ENCODE results near the gene PPFIA2. TPM values are rescaled to one million over a fixed set of nuclear protein-coding genes. Genes with fewer than 3 reads are reported as not detected.

Gene PPFIA2
- polyA plus RNA-seq, 1 donor from 2014 or later: 65.3 TPM

DNA sequence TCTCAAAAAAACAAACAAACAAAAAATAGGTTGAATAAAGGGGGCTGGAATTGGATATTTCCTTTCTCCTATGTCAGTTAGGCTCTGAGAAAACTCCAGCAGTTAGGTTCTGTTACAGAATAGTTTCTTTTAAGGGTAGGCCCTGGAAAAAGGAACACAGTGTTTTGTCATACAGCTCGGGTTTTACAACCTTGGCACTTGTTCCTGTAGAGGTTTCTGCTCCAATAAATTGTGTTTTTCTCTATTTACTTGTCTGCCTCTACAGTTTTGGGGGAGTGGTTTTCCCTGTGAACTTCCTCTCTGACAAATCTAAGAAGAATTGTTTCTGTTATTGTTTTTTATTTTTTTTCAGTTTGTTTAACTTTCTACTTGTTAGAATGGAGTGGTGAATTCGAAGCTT is 513.7 kb downstream of the PPFIA2 start:
- Histone ChIP-seq H3K9me2 (ENCODE audit: insufficient read depth, low read length) (no peaks in the 10 kb centered on the region), H3F3A (ENCODE audit: insufficient read depth, low read length, poor library complexity, severe bottlenecking) (no peaks in the 10 kb centered on the region), H3K27ac (ENCODE audit: low read length) (no peak overlapping the region), H4K20me1 (ENCODE audit: insufficient read depth) (no peaks in the 10 kb centered on the region), H2AFZ (ENCODE audit: low read depth, low read length) (no peak overlapping the region), H3K9me3 (ENCODE audit: low read length) (no peaks in the 10 kb centered on the region), H3K36me3 (ENCODE audit: insufficient read depth, low read length) (no peaks in the 10 kb centered on the region), H3K79me2 (replicated peaks; ENCODE audit: insufficient read depth, low read length) (no peaks in the 10 kb centered on the region), H3K4me2 (ENCODE audit: low read length) (no peak overlapping the region), H3K27me3 (ENCODE audit: insufficient read depth, low read depth, low read length) (no peaks in the 10 kb centered on the region), H3K9ac (ENCODE audit: low read length) (no peak overlapping the region), H3K4me3 (ENCODE audit: low read length) (no peak overlapping the region)
- no peak for TF ChIP-seq SMC3 (conservative IDR thresholded peaks at IDR 0.05; ENCODE audit: poor library complexity)
- TF ChIP-seq TAF1 (IDR thresholded peaks at IDR 0.05; ENCODE audit: low read depth): no peak
- no peak for TF ChIP-seq RAD21 (conservative IDR thresholded peaks at IDR 0.05)
- no peak for TF ChIP-seq MXI1 (conservative IDR thresholded peaks at IDR 0.05; ENCODE audit: poor library complexity, severe bottlenecking)
- TF ChIP-seq EP300 (conservative IDR thresholded peaks at IDR 0.05; ENCODE audit: poor library complexity, severe bottlenecking): no peak
- TF ChIP-seq, protein P1, sequence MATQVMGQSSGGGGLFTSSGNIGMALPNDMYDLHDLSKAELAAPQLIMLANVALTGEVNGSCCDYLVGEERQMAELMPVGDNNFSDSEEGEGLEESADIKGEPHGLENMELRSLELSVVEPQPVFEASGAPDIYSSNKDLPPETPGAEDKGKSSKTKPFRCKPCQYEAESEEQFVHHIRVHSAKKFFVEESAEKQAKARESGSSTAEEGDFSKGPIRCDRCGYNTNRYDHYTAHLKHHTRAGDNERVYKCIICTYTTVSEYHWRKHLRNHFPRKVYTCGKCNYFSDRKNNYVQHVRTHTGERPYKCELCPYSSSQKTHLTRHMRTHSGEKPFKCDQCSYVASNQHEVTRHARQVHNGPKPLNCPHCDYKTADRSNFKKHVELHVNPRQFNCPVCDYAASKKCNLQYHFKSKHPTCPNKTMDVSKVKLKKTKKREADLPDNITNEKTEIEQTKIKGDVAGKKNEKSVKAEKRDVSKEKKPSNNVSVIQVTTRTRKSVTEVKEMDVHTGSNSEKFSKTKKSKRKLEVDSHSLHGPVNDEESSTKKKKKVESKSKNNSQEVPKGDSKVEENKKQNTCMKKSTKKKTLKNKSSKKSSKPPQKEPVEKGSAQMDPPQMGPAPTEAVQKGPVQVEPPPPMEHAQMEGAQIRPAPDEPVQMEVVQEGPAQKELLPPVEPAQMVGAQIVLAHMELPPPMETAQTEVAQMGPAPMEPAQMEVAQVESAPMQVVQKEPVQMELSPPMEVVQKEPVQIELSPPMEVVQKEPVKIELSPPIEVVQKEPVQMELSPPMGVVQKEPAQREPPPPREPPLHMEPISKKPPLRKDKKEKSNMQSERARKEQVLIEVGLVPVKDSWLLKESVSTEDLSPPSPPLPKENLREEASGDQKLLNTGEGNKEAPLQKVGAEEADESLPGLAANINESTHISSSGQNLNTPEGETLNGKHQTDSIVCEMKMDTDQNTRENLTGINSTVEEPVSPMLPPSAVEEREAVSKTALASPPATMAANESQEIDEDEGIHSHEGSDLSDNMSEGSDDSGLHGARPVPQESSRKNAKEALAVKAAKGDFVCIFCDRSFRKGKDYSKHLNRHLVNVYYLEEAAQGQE (IDR thresholded peaks at IDR 0.05; ENCODE audit: borderline replicate concordance): no peak
- TF ChIP-seq, protein P2, sequence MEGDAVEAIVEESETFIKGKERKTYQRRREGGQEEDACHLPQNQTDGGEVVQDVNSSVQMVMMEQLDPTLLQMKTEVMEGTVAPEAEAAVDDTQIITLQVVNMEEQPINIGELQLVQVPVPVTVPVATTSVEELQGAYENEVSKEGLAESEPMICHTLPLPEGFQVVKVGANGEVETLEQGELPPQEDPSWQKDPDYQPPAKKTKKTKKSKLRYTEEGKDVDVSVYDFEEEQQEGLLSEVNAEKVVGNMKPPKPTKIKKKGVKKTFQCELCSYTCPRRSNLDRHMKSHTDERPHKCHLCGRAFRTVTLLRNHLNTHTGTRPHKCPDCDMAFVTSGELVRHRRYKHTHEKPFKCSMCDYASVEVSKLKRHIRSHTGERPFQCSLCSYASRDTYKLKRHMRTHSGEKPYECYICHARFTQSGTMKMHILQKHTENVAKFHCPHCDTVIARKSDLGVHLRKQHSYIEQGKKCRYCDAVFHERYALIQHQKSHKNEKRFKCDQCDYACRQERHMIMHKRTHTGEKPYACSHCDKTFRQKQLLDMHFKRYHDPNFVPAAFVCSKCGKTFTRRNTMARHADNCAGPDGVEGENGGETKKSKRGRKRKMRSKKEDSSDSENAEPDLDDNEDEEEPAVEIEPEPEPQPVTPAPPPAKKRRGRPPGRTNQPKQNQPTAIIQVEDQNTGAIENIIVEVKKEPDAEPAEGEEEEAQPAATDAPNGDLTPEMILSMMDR (IDR thresholded peaks at IDR 0.05; ENCODE audit: poor library complexity, severe bottlenecking): no peak
- no peak for TF ChIP-seq EZH2 (IDR thresholded peaks at IDR 0.05; ENCODE audit: borderline replicate concordance, insufficient read depth, low read length, poor library complexity, severe bottlenecking)
- TF ChIP-seq POLR2AphosphoS5 (IDR thresholded peaks at IDR 0.05): no peak

DNA sequence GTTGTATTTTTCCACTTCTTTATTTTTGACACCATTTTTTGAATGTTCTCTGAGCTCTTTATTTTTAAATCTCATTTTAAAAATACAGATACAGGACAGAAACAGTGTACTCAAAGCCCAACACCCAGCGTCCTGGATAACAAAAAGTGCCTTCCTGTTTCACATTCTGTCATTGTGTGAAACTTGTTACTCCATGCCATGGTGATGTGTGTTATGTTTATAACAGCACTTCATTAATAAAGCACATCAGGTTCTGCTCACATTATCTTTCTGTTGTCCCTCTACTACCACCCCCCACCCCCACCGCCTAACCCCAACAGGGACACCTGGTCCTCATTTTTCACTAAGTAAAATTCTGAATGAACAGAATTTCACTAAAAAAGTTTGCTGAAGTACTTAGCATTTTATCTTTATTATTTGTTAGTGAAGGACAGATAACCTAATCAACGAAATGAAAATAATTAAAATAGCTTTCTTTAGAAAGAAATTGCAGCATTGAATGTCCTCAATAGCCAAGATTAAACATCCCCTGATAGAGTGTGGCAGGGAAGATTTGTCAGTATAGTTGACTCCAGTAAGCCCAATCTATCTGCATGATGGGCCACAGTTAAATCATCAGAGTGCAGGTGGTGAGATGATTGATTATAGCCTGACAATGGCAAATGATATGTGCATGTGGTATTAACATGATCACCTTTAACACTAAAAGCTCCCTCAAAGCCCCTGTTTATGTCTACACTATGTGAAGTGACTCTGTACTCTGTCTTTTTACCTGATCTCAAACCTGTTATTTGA is 527.4 kb downstream of the PPFIA2 start:
- no peak overlapping the region for H3K4me2 ChIP-seq (ENCODE audit: low read length)
- H3K79me2 ChIP-seq (replicated peaks; ENCODE audit: insufficient read depth, low read length): no peaks in the 10 kb centered on the region
- H3K9me3 ChIP-seq (ENCODE audit: low read length): no peaks in the 10 kb centered on the region
- no peaks in the 10 kb centered on the region for H3K27me3 ChIP-seq (ENCODE audit: insufficient read depth, low read depth, low read length)
- no peak overlapping the region for H2AFZ ChIP-seq (ENCODE audit: low read depth, low read length)
- no peaks in the 10 kb centered on the region for H4K20me1 ChIP-seq (ENCODE audit: insufficient read depth)
- TF ChIP-seq, protein P2 (IDR thresholded peaks at IDR 0.05; ENCODE audit: poor library complexity, severe bottlenecking): no peak
- TF ChIP-seq POLR2AphosphoS5 (IDR thresholded peaks at IDR 0.05) (no peak), EZH2 (IDR thresholded peaks at IDR 0.05; ENCODE audit: borderline replicate concordance, insufficient read depth, low read length, poor library complexity, severe bottlenecking) (no peak), SMC3 (conservative IDR thresholded peaks at IDR 0.05; ENCODE audit: poor library complexity) (no peak), RAD21 (conservative IDR thresholded peaks at IDR 0.05) (no peak), EP300 (conservative IDR thresholded peaks at IDR 0.05; ENCODE audit: poor library complexity, severe bottlenecking) (no peak), MXI1 (conservative IDR thresholded peaks at IDR 0.05; ENCODE audit: poor library complexity, severe bottlenecking) (no peak), TAF1 (IDR thresholded peaks at IDR 0.05; ENCODE audit: low read depth) (no peak)
- TF ChIP-seq, protein P1 (IDR thresholded peaks at IDR 0.05; ENCODE audit: borderline replicate concordance): no peak
- H3F3A ChIP-seq (ENCODE audit: insufficient read depth, low read length, poor library complexity, severe bottlenecking): no peaks in the 10 kb centered on the region
- H3K27ac ChIP-seq (ENCODE audit: low read length): no peak overlapping the region
- H3K9me2 ChIP-seq (ENCODE audit: insufficient read depth, low read length): no peaks in the 10 kb centered on the region
- H3K4me3 ChIP-seq (ENCODE audit: low read length): no peak overlapping the region
- no peaks in the 10 kb centered on the region for H3K36me3 ChIP-seq (ENCODE audit: insufficient read depth, low read length)
- no peak overlapping the region for H3K9ac ChIP-seq (ENCODE audit: low read length)

Data from neural cell (in vitro differentiated cells).